ENCODE data around the gene ADAMTS18. TPM values are rescaled to one million over a fixed set of nuclear protein-coding genes. Genes with fewer than 3 reads are reported as not detected.

Gene ADAMTS18
- total and polyA plus RNA-seq, 9 of the 15 experiments (the other 6 are each of a cell fraction or from before 2014, with no cell fraction given) = not detected

- CTCF ChIA-PET (ENCODE audit: low intra/inter-chr PET ratio) = no interaction called here
- BruUV-seq (replicated peaks) = no TSS peak
- intact Hi-C loops (cut with micrococcal nuclease) = no loop called here
These were observed 758 bp downstream of the ADAMTS18 start for GRCh38 chr16:77434022-77434529.

More at GRCh38 chr16:77434022-77434529, 758 bp downstream of the ADAMTS18 start:
- TF ChIP-seq ZBTB9 (CRISPR knock-in tag; IDR thresholded peaks at IDR 0.05) = no peak
- no peak for TF ChIP-seq TCF7L2 (IDR thresholded peaks at IDR 0.05; ENCODE audit: low read depth, low read length)
- TF ChIP-seq SMARCB1 (IDR thresholded peaks at IDR 0.05; ENCODE audit: insufficient read length, low read depth) = no peak
- TF ChIP-seq SREBF1 (IDR thresholded peaks at IDR 0.05; ENCODE audit: borderline replicate concordance, low read depth, low read length) = no peak
- no peak for TF ChIP-seq ETV6 (IDR thresholded peaks at IDR 0.05; ENCODE audit: borderline replicate concordance in 1 of 2, low read depth in 2 of 2, low read length in 1 of 2)
- TF ChIP-seq ETV6 (CRISPR knock-in tag; IDR thresholded peaks at IDR 0.05; ENCODE audit: borderline replicate concordance) = no peak
- TF ChIP-seq ZNF165 (CRISPR knock-in tag; IDR thresholded peaks at IDR 0.05; ENCODE audit: borderline replicate concordance) = no peak
- no peak for TF ChIP-seq CTCFL (IDR thresholded peaks at IDR 0.05; ENCODE audit: borderline replicate concordance, insufficient read depth, low read depth, low read length, poor library complexity, severe bottlenecking)
- no peak for TF ChIP-seq RB1 (IDR thresholded peaks at IDR 0.05; ENCODE audit: low read depth)
- no peak for TF ChIP-seq HEY1 (CRISPR knock-in tag; IDR thresholded peaks at IDR 0.05; ENCODE audit: borderline replicate concordance)
- TF ChIP-seq TRIM25 (IDR thresholded peaks at IDR 0.05; ENCODE audit: borderline replicate concordance) = no peak
- TF ChIP-seq ZNF395 (CRISPR knock-in tag; IDR thresholded peaks at IDR 0.05) = no peak
- in situ Hi-C loops (cut with MboI) = no loop called here
- Histone ChIP-seq H3K4me2 (ENCODE audit: insufficient read depth, low read length) (no peak overlapping the region), H3K9ac (ENCODE audit: insufficient read depth in 1 of 2, low read depth in 2 of 2, low read length in 2 of 2) (no peak overlapping the region), H2AFZ (ENCODE audit: low read depth, low read length) (no peak overlapping the region), H3K27ac (ENCODE audit: extremely low read depth, low read depth, low read length) (no peak overlapping the region), H3K9me3 (replicated peaks; ENCODE audit: control insufficient read depth, insufficient read depth, low read depth, low read length) (no peaks in the 10 kb centered on the region), H3K4me3 (no peak overlapping the region), H3K9me1 (ENCODE audit: control insufficient read depth, insufficient read depth, low read length) (no peaks in the 10 kb centered on the region), H4K20me1 (replicated peaks; ENCODE audit: control insufficient read depth, insufficient read depth, low read length) (no peaks in the 10 kb centered on the region), H3K27me3 (ENCODE audit: control insufficient read depth in 2 of 2, insufficient read depth in 2 of 2, low read length in 2 of 2) (peaks cover 2 to 19% of the 10 kb centered on the region in 2 experiments; a peak in 1 of 5 replicates), H3K36me3 (ENCODE audit: control insufficient read depth, insufficient read depth, low read length) (no peaks in the 10 kb centered on the region), H3K4me1 (replicated peaks in 1 of 2; ENCODE audit: control insufficient read depth in 2 of 2, insufficient read depth in 2 of 2, low read length in 2 of 2) (no peaks in the 10 kb centered on the region), H3K79me2 (ENCODE audit: control insufficient read depth, insufficient read depth, low read length) (no peaks in the 10 kb centered on the region)
- POLR2A ChIA-PET = no interaction called here
- WGBS (ENCODE audit: insufficient coverage, low coverage, missing lambda C conversion rate) = 13% methylated on average over 14 of the region's 17 CpGs
- ATAC-seq (no peak), DNase-seq (ENCODE audit: extremely low read depth in 1 of 4, low spot score in 3 of 4) (no peak), FAIRE-seq (no peak)
